Measurements from ENCODE around the gene USP13.
"Not testable (repeated sequence)": the region's sequence is repeated elsewhere in the genome, so short reads cannot be mapped to it uniquely, and the experiment has no call there.

Gene USP13

GRCh38 chr3:179738998-179739397, 86.2 kb downstream of the USP13 start:
- DNase-seq: no peak

GRCh38 chr3:179739816-179740594, 87.2 kb downstream of the USP13 start:
- DNase-seq: no peak

GRCh38 chr3:179743913-179744312, 91.1 kb downstream of the USP13 start:
- no peak for DNase-seq

GRCh38 chr3:179744667-179745066, 91.8 kb downstream of the USP13 start:
- DNase-seq: no peak

GRCh38 chr3:179745079-179745478, 92.2 kb downstream of the USP13 start:
- no peak for DNase-seq

GRCh38 chr3:179745716-179746115, 92.9 kb downstream of the USP13 start:
- no peak for DNase-seq

- no peak for DNase-seq
These were observed 98.0 kb downstream of the USP13 start for GRCh38 chr3:179750720-179751328.

- DNase-seq: no peak
These were observed 108.1 kb downstream of the USP13 start for GRCh38 chr3:179760944-179761343.

- DNase-seq: no peak
These were observed 112.6 kb downstream of the USP13 start for GRCh38 chr3:179765396-179765795.

GRCh38 chr3:179766416-179767133, 113.7 kb downstream of the USP13 start:
- no peak for DNase-seq

GRCh38 chr3:179768080-179768479, 115.2 kb downstream of the USP13 start:
- peak; percentile 45 for DNase-seq

GRCh38 chr3:179769411-179770247, 116.8 kb downstream of the USP13 start:
- no peak for DNase-seq

GRCh38 chr3:179771797-179772196, 119.0 kb downstream of the USP13 start:
- no peak for DNase-seq

GRCh38 chr3:179772297-179772696, 119.5 kb downstream of the USP13 start:
- DNase-seq: no peak

- DNase-seq: no peak
These were observed 122.7 kb downstream of the USP13 start for GRCh38 chr3:179775416-179776122.

GRCh38 chr3:179782841-179783240, 130.0 kb downstream of the USP13 start:
- DNase-seq: not testable (repeated sequence)

- DNase-seq: no peak
These were observed 136.2 kb downstream of the USP13 start for GRCh38 chr3:179788996-179789395.

GRCh38 chr3:179791793-179792192, 139.0 kb downstream of the USP13 start:
- DNase-seq: no peak

- DNase-seq: no peak
These were observed 141.5 kb downstream of the USP13 start for GRCh38 chr3:179794355-179794754.

- no peak for DNase-seq
These were observed 143.6 kb downstream of the USP13 start for GRCh38 chr3:179796421-179796820.

- DNase-seq: no peak
These were observed 144.4 kb downstream of the USP13 start for GRCh38 chr3:179797192-179797591.

GRCh38 chr3:179801263-179801662, 148.4 kb downstream of the USP13 start:
- DNase-seq: no peak
